C4-2B (cell line): Measurements from ENCODE around the gene NECTIN3.

Source experiments
- H3K27ac ChIP-seq: fragments of 450-650 bp; 2 replicates; pipeline ENCODE4 v1.5.1; 2017
- CTCF ChIP-seq: fragments of 450-650 bp; conservative IDR thresholded peaks from 2 replicates; pipeline ENCODE4 v1.5.1; 2017; ENCODE audit warnings: mild to moderate bottlenecking
- ZFX ChIP-seq: fragments of 450-650 bp; IDR thresholded peaks from 2 replicates; pipeline ENCODE4 v1.6.1; 2017

The NECTIN3 gene

DNA sequence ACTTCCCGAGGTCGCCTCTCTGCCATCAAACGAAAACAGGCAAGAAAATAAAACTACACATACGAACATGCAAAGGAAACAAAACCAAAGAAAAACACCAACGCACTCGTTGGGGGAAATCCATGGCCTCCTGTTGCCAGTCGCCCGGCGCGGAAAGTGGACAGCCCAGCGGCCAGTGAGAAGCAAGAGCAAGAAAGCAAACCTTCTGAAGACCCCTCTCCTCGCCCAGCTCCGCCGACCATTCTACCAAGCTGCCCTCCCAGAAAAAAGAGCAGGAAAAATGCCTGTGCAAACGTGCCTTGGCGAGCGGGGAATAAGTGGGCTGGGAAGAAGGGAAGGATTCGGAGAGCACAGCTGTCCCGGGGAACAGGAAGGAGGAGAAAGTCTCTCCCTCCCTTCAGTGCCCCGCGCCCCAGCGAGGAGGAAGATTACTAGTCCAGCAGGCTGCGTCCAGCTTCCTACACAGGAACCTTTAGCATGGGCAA lies 802 bp upstream of the NECTIN3 start:
- peak overlapping the region; percentile 58 for H3K27ac ChIP-seq
- TF ChIP-seq ZFX, result no peak
- TF ChIP-seq CTCF, result no peak

DNA sequence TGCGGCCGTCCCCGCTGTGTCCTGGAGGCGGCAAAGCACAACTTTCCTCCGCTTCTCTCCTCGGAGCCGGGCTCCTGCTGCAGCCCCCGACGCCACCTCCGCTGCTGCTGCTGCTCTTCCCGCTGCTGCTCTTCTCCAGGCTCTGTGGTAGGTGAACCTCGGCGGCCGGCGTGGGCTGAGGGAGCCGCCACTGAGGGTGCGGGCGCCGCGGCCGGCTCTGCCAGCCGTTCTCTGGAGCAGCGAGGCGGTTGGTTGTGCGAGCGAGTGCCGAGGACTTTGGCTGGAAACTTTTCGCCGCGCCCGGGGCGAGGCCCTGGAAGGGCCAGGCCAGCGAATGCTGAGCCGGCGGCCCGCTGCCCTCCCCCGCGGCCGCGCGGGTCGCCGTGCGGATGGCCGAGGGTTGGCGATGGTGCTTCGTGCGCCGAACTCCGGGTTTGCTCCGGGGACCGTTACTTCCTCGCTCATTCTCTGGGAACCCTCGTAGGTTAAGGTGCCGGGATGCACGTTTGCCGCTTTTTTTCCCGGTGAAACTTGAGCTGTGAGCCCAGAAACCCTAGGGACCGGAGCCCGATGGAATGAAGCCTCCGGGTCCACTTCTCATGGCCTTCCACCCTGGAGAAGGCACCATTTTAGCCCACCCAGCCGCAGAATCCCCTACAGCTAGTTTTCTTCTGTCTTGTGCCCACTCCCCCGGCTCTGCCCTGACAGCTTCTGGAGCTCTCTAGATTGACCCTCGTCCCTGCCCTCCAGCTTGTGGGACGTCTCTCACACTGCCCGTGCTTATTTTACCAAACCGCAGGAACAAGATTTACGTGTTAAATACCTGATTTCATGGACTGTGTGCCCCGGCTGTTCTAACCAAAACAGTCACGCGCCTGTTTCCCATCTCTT lies 660 bp downstream of the NECTIN3 start:
- peak overlapping the region; percentile 58 for H3K27ac ChIP-seq

DNA sequence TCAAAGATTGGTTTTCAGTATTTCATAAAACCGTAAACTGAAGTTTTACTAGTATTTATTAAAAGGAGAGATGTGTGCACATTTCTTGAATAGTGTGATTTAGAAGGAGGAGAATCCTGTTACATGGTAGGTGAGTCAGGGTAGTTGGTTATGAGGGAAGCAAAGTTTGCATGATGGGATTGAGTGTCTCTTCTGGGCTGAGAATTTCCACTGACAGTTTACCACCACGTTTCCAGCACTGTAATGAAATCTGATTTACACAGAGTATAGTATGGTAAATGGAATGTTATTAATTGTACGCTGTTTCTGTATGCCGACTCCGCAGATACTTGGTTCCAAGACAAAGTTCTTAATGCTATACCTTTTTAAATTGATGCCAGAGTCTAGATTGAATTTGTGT lies 1.6 kb downstream of the NECTIN3 start:
- H3K27ac ChIP-seq, result no peak overlapping the region
- TF ChIP-seq CTCF (no peak), ZFX (no peak)

More for the DNA sequence above, 660 bp downstream of the NECTIN3 start:
- TF ChIP-seq ZFX (peak; percentile 39; the same call in 1 of the 2 replicates), CTCF (no peak)

DNA sequence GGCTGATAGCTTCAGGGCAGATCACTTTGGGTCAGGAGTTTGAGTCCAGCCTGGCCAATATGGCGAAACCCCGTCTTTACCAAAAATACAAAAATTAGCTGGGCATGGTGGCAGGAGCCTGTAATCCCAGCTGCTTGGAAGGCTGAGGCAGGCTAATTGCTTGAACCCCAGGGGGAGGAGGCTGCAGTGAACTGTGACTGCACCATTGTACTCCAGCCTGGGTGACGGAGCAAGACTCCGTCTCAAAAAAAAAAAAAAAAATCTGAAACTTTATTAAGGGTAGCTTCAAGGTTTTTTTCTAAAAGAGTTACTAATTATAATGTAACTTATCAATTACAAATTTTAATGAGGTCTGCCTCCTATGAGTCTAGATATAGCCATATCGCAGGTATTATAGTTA lies 5.1 kb downstream of the NECTIN3 start:
- TF ChIP-seq CTCF (no peak), ZFX (no peak)
- no peak overlapping the region for H3K27ac ChIP-seq

DNA sequence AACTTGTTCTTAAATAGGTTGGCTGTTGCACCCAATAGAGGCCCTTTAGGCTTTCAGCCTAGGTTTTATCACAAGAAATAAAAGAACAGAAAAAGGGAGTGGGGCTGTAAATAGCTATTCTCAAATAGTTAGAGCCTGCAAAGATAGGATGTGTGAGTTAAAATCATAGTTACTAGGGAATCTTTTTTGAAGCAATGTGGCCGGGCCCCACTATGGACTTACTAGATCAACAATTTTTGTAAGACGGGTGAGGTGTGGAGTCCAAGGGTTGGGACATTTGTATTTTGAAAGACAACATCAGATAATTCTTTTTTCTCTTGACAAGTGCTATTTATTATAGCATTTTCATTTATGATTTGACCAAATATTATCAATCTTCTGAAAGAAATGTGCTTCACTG lies 5.8 kb downstream of the NECTIN3 start:
- H3K27ac ChIP-seq, result no peak overlapping the region
- no peak for TF ChIP-seq ZFX
- TF ChIP-seq CTCF, result no peak

DNA sequence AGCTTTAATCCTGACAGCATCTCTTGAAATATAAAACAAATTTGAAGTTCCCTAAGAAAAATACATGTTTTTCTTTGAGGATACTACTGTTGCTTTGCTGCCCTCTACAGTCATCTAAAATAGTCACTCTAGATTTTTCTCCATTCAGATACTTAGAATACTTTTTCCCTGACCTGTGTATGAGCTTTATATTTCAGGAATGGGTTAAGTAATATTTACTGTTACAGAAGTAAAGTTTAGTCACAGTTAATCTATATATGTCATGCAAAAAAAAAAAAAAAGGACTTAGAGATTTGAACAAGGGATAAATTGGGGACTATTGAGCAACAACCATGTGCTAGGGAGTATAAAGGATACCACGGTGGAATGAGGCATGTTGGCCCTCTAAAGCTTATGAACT lies 8.8 kb downstream of the NECTIN3 start:
- no peak overlapping the region for H3K27ac ChIP-seq
- TF ChIP-seq CTCF, result peak; percentile 67
- TF ChIP-seq ZFX, result no peak

DNA sequence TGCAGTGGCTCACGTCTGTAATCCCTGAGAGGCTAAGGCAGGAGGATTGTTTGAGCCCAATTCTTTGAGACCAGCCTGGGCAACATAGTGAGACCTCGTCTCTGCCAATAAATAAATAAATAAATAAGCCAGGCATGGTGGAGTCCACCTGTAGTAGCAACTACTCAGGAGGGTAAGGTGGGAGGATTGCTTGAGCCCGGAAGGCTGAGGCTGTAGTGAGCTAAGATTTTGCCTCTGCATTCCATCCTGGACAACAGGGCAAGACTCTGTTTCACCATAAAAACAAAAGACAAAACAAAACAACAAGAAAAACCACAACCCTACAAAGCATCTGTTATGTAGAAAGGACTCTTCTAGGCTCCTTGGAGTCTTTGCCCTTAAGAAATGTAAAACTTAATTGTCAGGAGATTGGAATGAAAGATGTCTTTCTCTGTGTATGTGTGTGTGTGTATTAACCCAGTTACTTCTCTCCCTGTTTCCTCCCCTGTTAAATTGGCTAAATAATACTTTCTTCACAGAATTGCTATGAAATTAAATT lies 9.5 kb downstream of the NECTIN3 start:
- no peak for TF ChIP-seq ZFX
- no peak for TF ChIP-seq CTCF
- no peak overlapping the region for H3K27ac ChIP-seq
